HEK293T (cell line): Measurements from ENCODE around the gene ASB18.

Experiments used
- ARNT ChIP-seq: fragments of 450-650 bp; IDR thresholded peaks from 2 replicates; pipeline ENCODE4 v1.6.1; 2017; ENCODE audit warnings: mild to moderate bottlenecking
- ELF4 ChIP-seq: fragments of 450-650 bp; IDR thresholded peaks from 2 replicates; pipeline ENCODE4 v1.6.1; 2017; ENCODE audit warnings: antibody characterized with exemption
- FOXM1 ChIP-seq: fragments of 450-650 bp; IDR thresholded peaks from 2 replicates; pipeline ENCODE4 v1.6.1; 2017; ENCODE audit warnings: mild to moderate bottlenecking, borderline replicate concordance
- HDGF ChIP-seq: fragments of 450-650 bp; IDR thresholded peaks from 2 replicates; pipeline ENCODE4 v1.6.1; 2017; ENCODE audit warnings: antibody characterized with exemption, borderline replicate concordance
- L3MBTL2 ChIP-seq: fragments of 450-650 bp; conservative IDR thresholded peaks from 2 replicates; pipeline ENCODE4 v1.6.1; 2016; ENCODE audit warnings: mild to moderate bottlenecking
- SP1 ChIP-seq: fragments of 450-650 bp; IDR thresholded peaks from 2 replicates; pipeline ENCODE4 v1.6.1; 2017
- SUZ12 ChIP-seq: fragments of 450-650 bp; IDR thresholded peaks from 2 replicates; pipeline ENCODE4 v1.6.1; 2016; ENCODE audit warnings: mild to moderate bottlenecking
- TARDBP ChIP-seq: fragments of 450-650 bp; IDR thresholded peaks from 2 replicates; pipeline ENCODE4 v1.6.1; 2016

DNA sequence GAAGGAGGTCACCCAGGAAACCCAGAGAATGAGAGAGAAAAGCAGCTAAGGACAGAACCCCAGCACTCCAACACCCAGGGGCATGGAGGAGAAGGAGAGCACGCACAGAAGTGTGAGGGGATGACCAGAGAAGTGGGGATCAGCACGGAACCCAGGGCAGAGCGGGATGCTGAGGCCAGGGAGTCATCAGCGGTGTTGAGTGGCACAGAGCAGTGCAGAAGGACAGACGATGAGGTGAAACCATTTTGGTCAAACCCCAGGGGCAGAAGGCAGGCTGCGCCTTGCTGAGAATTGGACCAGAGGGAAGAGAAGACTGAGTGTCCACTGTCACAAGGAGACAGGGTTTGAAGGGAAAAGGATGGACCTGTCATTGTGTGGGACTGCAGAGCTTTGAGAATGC is 23.4 kb upstream of the ASB18 start:
- TF ChIP-seq SUZ12 (no peak), SP1 (no peak), L3MBTL2 (no peak), FOXM1 (no peak), ARNT (no peak), TARDBP (no peak), HDGF (no peak), ELF4 (no peak)
